GM19099 (cell line): ENCODE measurements around the gene SSTR3.

ENCODE experiments used
- POLR2A ChIP-seq: IDR thresholded peaks from 3 replicates; pipeline ENCODE4 v1.6.1; 2011; ENCODE audit warnings: low read depth; ENCODE audit not compliant: insufficient read length; ENCODE audit errors: extremely low read depth

The SSTR3 gene

GRCh38 chr22:37209140-37209845 lies 3.0 kb downstream of the SSTR3 start:
- TF ChIP-seq POLR2A = no peak

DNA sequence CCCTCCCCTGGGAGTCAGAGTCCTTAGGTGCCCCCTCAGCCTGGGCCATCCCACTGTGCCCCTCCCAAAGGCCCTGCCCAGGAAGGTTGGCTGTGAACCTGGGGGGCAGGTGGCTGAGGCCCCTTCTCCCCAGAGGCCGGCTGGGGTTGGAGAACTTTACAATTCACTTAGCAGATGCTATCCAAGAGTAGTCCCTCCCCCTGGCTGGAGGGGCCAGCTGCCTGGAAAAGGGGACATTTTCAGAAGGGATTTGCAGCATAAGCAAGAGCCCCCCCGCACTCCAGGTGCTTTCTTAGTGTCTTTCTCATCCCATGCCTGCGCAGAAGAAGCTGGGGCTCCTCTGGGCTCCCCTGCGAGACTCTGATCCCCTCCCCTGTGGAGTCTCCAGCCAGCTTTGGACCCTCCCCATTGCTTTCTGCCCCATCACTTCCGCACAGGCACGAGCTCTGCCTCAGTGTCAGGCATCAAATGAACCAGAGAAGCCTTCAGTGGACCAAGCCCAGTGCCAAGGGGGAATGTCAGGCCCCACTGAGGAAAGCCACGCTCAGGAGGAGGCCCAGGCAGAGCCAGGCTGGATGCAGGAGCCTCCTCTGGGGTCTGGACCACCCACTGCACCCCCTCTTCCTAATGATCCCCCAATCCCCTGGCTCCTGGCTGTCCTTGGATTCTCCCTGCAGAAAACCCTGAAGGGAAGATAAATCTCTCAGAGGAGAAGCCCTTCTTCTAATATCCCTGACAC lies 3.7 kb downstream of the SSTR3 start:
- TF ChIP-seq POLR2A = no peak

- no peak for TF ChIP-seq POLR2A
Measured at GRCh38 chr22:37207981-37208380, 4.3 kb downstream of the SSTR3 start.

GRCh38 chr22:37206841-37207821 lies 5.1 kb downstream of the SSTR3 start:
- TF ChIP-seq POLR2A = no peak

DNA sequence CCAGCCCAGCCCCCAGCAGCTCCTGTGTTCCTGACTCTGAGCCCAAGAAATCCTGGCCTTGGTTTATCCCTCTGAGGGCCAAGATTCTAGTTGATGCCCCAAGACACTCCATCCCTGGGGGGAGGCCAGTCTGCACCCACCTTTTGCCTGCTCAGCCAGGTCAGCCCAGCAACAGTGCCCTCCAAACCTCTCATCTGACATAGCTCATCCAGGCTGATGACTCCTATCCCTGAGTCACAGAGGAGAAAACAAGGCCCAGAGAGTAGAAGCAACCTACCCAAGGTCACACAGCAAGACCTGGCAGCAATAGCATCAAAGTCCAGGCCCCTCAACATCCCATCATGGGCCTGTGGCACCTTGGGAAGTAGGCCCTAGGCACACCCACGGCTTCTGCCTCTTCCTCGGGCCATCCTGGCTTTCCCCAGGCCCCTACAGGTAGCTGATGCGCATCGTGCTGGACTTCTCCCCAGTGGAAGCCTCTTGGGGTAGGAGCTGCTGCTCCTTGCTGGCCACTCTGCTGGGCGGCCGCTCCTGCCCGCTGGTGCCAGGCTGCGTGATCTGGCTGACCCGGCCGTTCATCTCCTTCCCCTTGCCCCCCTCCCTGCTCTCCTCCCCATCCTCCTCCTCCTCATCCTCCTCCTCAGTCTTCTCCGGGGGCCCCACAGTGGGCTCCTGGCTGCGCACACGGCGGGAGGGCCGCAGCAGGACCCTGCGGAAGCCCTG lies 6.0 kb downstream of the SSTR3 start:
- no peak for TF ChIP-seq POLR2A

GRCh38 chr22:37205046-37205445 lies 7.2 kb downstream of the SSTR3 start:
- TF ChIP-seq POLR2A = no peak

DNA sequence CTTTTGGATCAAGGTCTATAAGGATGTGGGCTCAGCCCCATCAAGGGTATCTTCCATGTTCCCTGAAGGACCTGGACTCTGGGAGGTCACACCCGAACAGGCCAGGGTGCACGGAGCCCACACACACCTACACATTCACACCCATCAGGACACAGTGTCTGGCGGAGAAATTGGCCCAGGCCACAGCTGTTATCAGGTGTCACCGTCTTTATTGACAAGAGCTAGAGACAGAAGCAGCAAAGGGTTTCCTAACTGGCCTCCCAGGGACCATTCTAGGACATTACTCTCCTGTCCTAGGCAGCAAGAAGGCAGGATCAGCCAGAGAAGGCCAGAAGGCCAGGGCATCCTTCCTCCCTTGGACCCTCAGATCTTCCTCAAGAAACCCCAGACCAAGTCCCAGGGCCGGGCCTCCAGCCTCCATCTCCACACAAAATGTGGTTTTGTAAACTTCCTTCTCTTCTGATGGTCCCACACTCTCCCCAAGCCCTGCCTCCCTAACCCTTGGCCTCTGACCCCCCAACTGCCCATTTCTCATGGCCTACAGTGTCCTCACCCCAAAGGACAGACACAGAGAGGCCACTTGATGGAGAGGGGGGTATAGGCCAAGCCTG lies 8.1 kb downstream of the SSTR3 start:
- no peak for TF ChIP-seq POLR2A

GRCh38 chr22:37203354-37204044 lies 8.8 kb downstream of the SSTR3 start:
- no peak for TF ChIP-seq POLR2A

DNA sequence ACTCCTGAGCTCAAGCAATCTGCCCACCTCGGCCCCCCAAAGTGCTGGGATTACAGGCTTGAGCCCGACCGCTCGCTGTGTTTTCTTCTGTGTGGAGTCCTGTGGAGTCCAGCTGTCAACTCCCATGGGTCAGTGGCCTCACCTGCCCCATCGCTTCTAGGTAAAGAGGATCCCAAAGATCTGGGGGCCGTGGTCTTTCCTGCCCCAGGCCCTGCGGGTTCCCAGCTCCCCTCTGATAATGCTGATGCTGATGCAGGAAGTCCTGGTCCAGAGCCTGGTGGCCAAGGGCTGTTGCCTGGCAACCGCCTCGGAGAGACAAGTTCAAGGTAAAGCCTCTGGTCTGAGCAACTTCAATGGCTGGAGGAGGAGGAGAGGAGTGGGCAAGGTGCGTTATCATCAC lies 9.6 kb downstream of the SSTR3 start:
- TF ChIP-seq POLR2A = no peak

DNA sequence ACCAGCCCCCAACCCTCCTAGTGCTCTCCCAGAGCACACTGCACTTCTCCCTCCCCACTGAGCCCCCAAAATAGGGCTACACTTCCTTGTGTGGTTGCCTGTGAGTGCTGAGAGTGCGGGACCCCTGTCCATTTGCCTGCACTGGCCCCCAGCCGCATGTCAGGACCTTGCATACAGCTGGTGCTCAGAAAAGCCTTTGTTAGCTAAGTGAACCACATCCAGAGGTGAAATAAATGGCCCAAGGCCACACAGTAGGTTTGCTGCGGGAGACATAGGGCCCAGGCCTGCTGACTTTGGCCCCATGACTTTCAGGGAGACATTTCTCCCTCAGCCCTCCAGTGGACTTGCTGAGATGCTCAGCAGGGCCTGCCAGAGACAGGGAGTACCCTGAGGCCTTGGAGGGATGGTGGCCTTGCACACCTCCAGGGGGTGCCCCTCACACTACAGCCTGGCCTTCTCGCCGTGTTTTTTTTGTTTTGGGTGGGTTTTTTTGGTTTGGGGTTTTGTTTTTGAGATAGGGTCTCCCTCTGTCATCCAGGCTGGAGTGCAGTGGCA lies 10.2 kb downstream of the SSTR3 start:
- TF ChIP-seq POLR2A = no peak

DNA sequence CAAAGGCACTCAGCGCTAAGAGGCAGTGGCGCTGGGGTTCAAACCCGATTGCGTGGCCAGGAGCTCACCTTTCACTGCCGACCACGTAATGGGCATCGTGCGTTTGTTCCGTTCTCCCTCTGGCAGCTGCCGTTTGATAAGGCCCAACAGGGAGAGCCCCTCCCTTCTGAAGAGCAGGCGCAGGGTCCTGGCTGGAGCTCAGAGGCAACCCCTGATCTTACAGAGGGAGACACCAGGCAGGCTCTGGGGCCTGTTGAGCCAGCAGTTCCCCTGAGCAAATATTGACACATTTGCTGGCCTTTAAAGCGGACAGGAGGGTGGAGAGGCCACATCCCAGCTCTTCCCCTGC lies 12.5 kb downstream of the SSTR3 start:
- no peak for TF ChIP-seq POLR2A

GRCh38 chr22:37199103-37199759 lies 13.0 kb downstream of the SSTR3 start:
- TF ChIP-seq POLR2A = peak; percentile 96
